Muscle of arm (tissue), 12 donors: Measurements from ENCODE around the gene IRF6. TPM values are rescaled to one million over a fixed set of nuclear protein-coding genes. Genes with fewer than 3 reads are reported as not detected.

Source experiments
- DNase-seq: peaks from one replicate; pipeline ENCODE4 v3.0.0-alpha.2; 2013
- polyA plus RNA-seq, 12 donors: library from polyadenylated mRNA; unstranded; fragments of 120-200 nt; gene quantifications; one replicate each; pipeline ENCODE4 v1.2.1, GENCODE V29; 2013; ENCODE audit not compliant: insufficient read length in 12 of 12

IRF6 gene
- polyA plus RNA-seq, 12 donors: 0.37 to 30.1 (median 0.75) TPM; not detected in 1

DNA sequence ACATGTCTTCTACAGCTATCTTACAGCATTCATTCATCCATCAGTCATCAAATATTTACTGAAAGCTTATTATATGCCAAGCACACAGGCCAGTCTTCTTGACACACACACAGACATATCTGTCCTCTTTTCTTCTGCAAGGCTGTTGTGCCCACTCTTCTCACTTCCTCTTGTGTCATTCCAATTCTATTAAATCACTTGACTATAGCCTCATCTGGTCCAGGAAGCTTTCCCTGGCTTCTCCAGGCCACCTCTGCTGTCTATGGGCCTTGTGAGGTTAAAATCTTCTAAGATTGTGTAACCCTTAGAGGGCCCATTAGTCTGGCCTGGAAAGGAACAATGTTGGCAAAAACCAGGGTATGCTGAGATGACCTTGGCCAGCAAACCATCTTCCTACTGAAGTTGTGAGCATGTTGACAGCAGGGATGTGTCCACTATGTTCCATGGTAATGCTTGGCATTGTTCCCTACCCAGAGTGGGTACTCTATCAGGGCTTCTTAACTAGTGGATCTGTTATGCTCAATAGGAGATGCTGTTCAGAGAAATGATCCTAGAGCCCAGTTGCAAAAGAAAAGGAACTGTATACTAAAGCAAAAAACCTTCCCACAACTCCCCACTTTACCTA lies 44.8 kb downstream of the IRF6 start:
- no peak for DNase-seq

DNA sequence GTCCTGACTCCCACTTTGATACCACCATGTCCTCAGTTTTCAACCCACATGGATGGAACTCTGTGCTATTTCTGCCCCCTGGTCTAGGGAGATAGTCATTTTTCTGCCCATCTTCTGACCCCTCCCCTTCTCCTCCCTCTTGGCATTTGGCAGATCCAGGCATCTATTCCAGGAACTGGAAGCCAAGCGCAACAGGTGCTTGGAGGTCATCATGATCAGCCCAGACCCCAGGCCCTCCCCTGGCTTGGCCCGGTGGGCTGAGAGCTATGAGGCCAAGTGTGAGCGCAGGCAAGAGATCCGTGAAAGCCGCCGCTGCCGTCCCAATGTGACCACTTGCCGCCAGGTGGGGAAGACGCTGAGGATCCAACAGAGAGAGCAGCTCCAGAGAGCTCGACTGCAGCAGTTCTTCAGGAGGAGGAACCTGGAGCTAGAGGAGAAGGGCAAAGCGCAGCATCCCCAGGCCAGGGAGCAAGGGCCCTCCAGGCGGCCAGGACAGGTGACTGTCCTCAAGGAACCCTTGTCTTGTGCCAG lies 46.0 kb downstream of the IRF6 start:
- no peak for DNase-seq

DNA sequence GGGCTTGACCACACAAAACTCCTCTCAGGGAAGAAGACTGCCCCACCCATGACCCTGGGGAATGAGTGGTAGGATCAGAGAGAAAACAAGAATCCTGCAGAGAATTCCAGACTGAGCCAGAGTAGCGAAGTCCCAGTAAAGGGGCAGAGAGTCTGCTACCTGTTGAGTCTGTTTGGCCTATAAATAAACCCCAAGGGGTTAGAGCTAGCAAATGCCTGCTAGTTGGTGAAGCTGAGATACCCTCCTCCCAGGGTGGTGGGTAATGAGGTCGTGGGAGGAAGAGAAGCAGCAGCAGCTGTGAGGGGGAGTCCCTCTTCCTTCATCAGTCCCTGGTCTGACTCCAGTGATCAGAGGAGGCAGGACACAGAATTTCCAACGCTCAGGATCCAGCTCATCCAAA lies 47.5 kb downstream of the IRF6 start:
- DNase-seq: no peak

DNA sequence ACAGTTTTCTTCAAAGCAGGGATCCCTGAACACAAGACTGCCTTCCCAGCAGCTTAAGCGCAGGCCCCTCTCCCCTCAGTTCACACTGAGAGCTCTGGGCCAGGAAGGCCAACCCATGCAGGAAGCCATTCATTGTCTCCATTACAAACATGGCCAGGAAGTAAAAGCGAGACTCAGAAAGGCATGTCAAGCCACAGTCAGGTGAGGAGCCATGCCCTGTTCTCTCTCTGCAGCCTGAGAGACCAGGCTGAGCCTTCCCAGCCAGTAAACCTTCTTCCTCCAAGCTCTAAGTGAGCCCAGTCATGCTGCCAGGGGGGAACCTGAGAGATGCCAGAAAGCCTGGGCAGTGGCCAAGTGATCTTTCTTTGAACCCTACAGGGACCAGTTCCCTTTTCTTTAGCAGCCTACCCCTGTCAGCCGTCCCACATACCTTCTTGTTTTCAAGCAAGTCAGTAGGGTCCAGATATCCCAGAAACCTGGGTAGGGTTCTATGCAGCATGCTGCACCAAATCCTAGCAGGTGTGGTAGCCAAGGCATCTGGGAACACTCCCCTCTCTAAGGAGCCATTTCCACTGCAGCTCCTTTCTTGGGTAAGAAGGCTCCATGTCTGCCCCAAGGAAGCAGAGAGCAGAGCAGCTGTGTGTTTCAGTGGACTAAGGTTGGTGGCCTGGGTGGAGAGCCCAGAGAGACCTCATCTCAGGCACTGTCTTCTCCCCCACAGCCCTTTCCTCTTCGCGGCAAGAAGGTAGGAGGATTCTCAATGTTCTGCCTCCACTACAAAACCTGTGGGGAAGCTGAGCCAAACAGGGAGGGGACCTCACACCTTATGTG lies 49.1 kb downstream of the IRF6 start:
- DNase-seq: no peak

DNA sequence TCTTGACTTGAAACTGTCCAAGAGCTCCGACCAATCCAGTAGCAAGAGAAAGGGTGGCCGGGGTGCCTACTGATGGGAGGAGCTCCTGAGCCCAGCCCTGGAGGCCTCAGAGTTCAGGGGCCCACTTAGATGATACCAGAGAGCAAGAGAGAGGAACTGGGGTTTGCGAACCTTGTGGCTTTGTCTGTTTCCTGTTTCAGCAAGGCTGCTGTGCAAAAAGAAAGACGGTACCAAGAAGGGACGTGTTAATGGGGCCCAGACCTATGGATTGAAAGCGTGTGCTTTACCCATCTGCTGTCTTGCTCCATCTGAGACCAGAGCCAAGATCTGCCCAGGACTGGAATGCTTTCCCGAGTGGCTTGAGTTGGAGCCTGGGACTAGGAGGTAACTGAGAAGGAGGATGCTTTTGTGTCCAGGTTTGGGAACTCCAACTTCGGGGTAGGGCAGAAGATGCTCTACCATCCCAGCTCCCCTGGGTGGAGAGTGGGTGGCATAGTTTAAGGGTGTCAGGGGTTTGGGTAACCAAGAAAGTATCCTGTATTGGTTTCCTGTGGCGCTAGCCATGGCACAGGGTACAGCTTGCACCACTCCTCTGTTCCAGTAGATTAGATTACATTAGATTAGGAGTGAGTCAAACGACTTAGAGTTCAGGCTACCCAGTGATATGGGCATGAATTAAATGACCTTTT lies 49.9 kb downstream of the IRF6 start, which contains the start of gene TRAF3IP3:
Gene TRAF3IP3, plus strand, starts transcription at position 128 of the 689 bp plus-strand sequence. CDS start 3,987 bp downstream, outside the sequence.
- DNase-seq: no peak

DNA sequence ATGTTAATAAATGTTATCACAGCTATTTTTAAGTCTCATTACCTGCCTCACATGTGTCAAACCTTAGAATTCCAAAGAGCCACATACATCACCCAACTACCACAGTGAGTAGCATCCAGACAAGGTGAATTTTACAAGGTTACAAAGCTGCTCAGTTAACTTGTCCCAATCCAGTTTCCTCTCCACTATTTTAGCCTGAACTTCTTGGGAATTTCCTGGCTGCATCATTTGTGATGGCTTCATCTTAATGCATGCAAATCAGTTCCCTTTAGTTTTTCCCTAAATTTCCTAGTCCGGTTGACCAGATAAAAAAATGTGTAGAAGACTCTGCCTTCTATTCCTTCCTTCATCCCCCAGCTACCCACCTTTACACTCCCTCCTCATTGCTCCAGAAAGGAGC lies 50.7 kb downstream of the IRF6 start:
- no peak for DNase-seq

DNA sequence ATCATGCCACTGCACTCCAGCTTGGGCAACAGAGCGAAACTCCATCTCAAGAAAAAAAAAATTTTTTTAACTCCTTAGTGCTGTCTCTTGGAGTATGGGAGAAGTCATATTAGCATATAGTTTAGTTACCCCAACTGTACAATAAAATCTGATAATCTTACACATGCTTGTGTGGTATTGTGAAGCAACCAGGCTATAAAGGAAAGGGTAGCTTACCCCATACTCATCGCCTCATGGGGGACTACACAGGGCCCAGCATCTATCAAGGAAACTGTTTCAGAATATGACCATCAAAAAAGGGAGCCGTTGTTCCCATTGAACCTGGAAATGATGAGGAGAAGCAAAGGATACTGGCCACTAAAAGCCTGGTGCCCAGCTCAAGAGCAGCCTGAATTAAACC lies 53.1 kb downstream of the IRF6 start:
- no peak for DNase-seq

DNA sequence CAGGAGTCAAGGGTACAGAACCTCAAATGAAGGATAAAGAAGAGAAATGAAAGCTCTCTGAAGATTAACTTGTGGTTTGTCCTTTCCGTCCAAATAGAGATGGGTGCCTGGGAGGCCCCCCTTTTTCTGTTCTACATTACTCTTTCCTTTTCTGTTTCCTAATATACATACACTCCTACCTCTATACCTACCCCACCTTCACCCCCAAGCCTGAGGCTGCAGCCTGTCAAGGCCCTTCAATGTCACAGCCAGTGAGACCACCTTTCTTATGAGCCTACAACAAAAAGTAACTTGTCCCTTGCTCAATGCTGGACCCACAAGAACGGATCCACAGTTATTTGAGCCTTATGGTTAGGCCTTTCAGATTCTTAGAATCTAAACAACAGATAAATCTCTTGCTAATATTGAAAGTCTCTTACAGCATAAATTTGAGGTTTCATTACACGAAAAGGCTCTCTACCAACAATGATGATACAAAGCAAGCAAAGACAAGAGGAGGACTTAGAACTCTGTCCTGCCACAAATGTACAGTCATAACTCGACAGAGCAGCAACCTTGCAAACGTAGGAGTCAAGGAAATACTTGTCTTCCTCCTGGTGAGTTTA lies 54.2 kb downstream of the IRF6 start:
- no peak for DNase-seq

DNA sequence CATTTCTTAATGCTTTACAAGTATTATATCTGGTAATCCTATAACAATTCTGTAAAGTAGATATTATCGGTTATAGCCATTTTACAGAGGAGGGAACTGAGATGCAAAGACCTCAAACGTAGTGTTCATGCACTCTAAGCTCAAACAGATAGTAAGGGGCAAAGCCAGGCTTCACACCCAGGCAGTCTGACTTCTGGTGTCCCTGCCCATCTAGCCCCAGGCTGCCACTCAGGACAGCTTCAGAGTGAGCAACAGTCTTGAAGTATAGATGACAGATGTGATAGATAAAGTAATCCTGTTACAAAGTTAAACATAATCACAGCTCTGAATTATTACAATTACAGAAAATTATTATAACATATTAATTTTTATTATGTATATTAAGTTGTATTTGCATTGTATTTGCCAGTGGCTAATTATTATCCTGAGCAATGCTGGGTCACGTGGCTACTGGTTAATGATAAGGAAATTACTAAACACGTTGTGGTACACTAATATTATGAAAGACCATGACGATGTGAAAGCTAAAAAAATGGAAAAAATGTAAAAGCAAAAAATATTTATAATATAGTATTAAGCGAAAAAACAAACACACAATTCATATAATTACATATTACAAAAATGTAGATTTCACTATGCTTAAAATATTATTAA lies 56.1 kb downstream of the IRF6 start:
- DNase-seq: no peak

DNA sequence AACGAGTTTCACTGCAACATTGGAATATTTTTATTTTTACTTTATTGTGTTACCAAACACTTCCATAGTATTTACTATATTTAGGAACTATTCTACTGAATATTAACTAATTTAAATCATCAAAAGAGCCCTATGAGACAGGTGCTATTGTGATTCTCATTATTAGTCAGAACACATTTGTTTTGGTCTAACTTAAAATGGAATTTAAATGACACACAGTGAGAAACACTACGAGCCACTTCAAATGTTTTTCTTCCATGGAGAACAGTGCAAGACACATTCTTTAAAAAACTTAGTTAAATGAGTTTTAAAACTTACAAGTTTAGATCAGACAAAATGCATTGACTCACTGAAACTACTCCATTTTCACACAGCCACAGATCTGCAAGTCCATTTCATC lies 56.7 kb downstream of the IRF6 start:
- no peak for DNase-seq

DNA sequence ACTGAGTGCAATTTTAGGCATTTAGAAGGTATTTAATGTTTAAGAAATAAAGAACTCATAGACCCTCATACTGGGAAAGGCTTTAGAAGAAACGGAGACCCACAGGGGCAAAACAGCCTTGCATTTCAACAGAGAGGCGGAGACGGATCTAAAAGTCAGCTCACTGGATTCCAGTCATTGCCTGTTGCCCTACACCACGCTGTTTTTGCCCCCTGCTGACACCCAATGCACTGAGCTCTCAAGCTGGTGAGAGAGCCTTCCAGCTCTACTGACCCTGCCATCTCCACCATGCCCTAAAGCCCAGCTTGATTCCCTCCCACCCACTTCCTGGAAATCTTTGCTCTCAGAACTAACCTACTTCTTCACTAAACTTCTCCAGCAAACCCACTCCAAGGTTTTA lies 57.3 kb downstream of the IRF6 start:
- no peak for DNase-seq

DNA sequence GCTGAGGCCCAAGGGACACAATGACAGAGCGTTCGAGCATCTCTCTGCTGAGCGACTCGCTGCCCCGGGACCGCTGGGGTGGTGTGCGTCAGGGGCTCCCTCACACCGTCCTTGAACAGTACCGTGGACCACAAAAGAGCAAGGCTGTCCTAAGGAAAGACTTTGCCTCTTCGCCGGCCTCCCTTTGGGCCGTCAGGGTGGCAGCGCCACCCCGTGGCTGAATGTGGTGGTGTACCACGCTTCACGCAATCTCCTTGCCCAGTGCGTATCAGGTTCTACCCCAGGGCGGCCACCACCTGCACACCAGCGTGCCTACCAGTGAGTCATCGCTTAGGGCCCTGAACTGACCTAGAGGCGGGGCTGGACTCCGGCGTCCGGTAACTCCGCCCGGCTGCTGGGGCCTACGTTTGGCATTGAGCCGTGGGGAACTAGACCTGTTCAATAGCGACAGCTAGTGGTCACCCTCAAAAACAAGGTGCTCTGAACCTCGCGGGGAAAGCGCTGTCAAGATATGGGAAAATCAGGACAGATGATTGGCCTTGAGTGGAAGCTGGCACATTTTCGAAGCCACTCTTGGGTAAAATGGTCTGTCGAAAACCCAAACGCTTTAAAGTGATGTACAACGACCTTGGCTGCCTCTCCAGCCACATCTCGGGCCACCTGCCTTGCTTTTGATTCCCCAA lies 58.2 kb downstream of the IRF6 start:
- peak; percentile 78 for DNase-seq

DNA sequence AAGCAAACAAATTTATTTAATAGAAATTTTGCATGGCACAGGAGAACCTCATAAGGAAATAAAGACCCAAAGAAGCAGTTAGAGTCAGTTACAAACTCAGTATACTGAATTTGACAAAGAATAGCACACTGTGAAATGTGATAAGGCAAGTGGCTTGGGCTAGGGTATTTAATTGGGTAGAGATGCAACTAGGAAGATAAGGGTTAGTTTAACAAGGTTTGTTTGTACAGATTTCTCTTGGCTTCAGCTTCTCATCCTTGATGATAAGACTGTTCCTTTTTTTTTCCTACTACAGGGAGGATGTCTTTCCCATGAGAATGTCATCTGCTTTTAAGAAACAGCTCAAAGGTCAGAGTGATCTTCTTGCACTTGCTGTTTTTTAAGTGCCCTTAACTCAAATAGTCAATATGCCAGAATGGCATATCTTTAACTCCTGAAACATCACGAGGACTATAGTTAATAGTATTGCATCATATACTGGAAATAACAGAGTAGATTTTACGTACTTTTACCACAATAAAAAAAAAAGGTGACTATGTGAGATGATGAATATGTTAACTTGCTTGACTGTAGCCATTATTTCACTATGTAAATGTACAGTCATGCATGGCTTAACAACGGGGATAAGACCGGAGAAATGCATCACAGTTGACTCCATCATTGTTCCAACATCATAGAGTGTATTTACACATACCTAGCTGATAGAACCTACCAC lies 59.3 kb downstream of the IRF6 start:
- no peak for DNase-seq

DNA sequence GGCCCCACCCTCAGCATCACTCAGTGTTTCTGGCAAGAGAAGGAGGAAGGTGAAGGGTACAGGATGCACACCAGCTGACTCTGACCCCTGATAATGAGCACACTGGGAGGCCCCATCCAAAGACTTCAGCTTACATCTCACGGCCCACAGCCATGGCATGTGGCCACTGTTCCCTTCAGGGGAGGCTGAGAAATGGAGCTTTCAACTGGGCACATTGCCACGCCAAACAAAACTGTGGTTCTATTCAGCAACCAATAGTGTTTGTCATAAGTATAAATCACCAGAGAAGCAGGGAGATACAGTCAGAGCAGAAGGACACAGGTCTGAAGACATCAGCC lies 62.8 kb downstream of the IRF6 start:
- DNase-seq: no peak

DNA sequence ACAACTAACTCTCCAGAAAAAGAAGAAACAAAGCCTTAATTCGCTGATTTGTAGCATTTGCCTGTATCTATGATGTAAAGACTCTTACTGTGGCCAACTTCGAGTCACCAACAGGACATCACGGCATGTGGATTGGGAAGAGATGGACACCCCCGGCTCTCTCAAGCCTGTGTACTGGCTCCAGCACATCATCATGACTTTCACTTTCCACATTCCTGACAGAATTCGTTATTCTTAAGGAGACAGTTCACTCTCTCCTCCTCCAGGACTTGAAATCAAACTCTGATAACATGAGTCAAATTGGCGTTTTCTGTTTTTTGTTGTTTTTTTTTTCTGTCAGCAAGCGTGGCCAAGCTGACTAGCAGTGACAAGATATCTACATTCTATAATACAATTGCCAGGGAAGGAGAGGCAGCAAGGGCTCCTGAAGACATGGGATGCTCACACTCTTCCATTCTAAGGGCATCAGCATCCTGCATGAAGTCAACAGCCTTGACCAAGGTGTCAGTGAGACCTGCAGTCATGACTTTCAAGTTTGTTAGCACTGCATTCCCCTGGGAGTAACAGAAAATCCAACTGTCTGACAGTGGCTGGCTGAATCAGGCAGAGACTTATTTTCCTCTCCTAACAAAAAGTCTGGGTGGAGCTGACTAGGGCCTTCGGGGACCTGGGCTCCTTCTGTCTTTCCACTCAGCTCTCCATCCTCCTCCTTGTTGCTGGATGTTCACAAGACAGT lies 63.4 kb downstream of the IRF6 start:
- peak; percentile 22 for DNase-seq

DNA sequence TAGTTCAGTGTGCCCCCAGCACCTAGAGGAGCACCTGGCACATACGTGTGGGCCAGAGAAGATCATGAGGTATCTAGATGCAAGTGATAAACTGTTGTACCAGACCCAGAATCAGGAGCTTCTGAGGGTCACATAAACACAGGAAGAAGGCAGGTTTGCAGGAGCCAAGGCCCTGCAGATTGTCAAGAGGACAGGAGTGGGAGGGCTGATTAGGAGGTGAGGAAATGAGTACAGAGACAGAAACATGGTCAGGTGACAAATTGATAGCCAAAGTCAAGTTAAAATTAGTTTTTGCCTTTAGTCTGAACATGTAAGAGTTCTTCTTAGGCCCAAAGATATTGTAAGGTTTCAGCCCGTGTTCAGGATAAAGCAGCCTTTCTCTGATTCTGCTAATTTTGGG lies 64.1 kb downstream of the IRF6 start:
- no peak for DNase-seq

DNA sequence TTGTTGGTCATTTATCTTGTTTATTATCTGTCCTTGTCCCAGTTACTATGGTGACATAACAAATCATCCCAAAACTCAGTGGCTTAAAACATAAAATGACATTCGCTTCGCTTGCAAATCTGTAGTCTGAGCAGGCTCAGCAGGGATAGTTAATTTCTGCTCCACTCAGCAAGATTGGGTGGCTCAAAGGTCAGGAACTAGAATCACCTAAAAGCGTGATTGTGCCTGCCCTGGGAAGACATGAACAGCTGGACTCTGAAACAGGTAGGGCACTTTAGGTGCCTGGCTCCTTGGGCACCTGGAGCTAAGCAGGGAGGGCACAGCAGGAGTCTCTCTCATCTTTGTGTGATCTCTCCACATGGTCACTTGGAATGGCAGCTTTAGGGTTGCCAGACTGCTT lies 64.7 kb downstream of the IRF6 start:
- DNase-seq: no peak

DNA sequence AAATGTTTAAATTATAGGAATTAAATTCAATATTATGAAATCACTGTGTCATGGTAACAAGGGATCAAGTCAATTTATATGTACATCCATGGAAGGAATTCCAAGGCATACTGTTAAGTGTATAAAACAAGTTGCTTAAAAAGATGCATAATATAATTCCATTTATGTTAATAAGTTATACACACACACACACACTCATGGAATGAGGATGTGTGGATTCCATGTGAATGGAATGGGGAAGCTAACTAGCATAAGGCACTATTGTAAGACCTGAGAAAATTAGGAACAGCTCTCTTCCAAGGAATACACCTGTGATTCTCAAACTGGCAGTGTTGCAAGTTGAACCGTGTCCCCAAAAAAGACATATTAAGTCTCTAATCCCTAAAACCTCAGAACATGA lies 67.7 kb downstream of the IRF6 start:
- no peak for DNase-seq

DNA sequence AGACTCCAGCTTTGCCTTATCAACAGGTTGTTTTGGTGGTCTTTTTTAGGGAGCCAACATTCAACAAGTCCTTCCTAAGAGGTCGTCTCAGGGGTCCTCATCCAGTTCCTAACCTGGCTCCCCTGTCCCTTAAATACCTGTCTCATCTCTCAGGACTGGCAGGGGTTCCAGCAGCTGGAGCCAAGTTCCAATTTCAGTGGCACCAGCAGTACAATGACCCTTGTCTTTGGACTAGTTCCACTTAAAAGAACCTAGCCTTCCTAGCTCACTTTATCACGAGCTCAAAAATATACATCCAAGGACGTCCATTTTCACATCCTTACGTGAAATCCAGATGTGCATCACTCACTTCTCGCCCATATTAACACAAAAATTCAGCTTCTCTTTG lies 68.8 kb downstream of the IRF6 start:
- DNase-seq: no peak
